Measurements from ENCODE around the gene FLNB. TPM values are rescaled to one million over a fixed set of nuclear protein-coding genes. Genes with fewer than 3 reads are reported as not detected.
A peak's percentile ranks its signal among the peaks of the same experiment; 100 is the strongest.

Gene FLNB
- total RNA-seq, 1 experiment from 2014 or later, result 83.4 TPM

DNA sequence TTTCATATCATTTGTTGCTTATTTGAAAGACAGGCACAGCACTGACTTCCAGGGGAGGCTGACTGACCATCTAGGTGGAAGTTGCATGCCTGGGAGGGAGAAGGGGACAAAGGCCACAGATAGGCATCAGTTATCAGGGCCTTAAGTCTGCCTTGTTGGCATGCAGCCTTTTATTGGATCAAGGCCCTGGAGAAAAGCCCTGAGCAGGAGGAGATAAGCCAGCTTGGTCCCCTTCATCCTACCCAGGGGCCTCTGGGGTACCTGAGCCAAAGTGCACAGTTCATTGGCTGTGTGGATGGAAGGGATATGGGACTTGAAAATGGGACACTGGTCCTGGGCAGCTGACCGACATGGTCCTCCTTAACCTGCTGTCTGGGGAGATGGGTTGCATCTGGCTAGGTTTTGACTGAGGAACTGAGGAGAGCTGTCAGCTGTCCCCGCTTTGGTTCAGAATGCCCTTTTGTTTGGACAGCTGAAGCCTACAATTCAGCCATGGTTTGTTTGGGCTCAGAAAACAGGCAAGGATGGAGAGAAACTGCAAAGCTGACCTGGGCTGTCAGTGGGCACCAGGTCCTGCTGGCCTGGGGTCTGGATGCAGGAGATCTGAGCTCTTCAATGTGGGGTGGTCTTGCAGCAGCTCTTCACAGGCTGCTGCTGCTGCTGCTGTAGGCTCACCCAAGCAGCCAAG is 60.0 kb downstream of the FLNB start:
- no peak overlapping the region for H3K27ac ChIP-seq (ENCODE audit: insufficient read length, low read depth, low read length)
- no peak overlapping the region for H2BK12ac ChIP-seq (ENCODE audit: insufficient read length, low read depth, low read length)
- H2BK5ac ChIP-seq (ENCODE audit: insufficient read length, low read length), result no peak overlapping the region
- Mint-ChIP-seq H3K27me3 (ENCODE audit: low read depth) (no peaks in the 10 kb centered on the region), H3K4me3 (no peak overlapping the region), H3K27ac (peak overlapping the region in 2 of 3 experiments; percentile 28 to 50; a peak in 3 of 7 replicates), H3K9me3 (no peaks in the 10 kb centered on the region), H3K36me3 (ENCODE audit: insufficient read depth in 1 of 3, low read depth in 3 of 3) (no peaks in the 10 kb centered on the region), H3K4me1 (peaks cover 38 to 44% of the 10 kb centered on the region in 2 experiments)
- H3K9me3 ChIP-seq (ENCODE audit: control insufficient read depth, low read depth, low read length), result no peaks in the 10 kb centered on the region
- H3K9ac ChIP-seq (ENCODE audit: extremely low read depth, insufficient read length, low read length), result no peak overlapping the region
- H4K20me1 ChIP-seq (ENCODE audit: control insufficient read depth, insufficient read depth, insufficient read length), result no peaks in the 10 kb centered on the region
- H3K79me1 ChIP-seq (ENCODE audit: insufficient read depth, low read depth, low read length, poor library complexity, severe bottlenecking), result no peaks in the 10 kb centered on the region
- no peak overlapping the region for H3K4ac ChIP-seq (ENCODE audit: low read depth, low read length)
- TF ChIP-seq, protein P1, sequence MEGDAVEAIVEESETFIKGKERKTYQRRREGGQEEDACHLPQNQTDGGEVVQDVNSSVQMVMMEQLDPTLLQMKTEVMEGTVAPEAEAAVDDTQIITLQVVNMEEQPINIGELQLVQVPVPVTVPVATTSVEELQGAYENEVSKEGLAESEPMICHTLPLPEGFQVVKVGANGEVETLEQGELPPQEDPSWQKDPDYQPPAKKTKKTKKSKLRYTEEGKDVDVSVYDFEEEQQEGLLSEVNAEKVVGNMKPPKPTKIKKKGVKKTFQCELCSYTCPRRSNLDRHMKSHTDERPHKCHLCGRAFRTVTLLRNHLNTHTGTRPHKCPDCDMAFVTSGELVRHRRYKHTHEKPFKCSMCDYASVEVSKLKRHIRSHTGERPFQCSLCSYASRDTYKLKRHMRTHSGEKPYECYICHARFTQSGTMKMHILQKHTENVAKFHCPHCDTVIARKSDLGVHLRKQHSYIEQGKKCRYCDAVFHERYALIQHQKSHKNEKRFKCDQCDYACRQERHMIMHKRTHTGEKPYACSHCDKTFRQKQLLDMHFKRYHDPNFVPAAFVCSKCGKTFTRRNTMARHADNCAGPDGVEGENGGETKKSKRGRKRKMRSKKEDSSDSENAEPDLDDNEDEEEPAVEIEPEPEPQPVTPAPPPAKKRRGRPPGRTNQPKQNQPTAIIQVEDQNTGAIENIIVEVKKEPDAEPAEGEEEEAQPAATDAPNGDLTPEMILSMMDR (conservative IDR thresholded peaks at IDR 0.05), result no peak
- H2BK120ac ChIP-seq (ENCODE audit: low read depth, low read length, poor library complexity, severe bottlenecking), result no peak overlapping the region
- no CpG with 5 or more reads among the region's 2 CpGs for WGBS (ENCODE audit: extremely low coverage, insufficient read length, low lambda C conversion rate)
- H3K4me1 ChIP-seq (ENCODE audit: insufficient read depth, low read length), result peaks cover 18% of the 10 kb centered on the region; the same call in 1 of the 2 replicates
- H3K4me2 ChIP-seq (ENCODE audit: insufficient read depth, insufficient read length, low read length), result no peak overlapping the region
- H4K91ac ChIP-seq (ENCODE audit: insufficient read length, low read depth, low read length), result no peak overlapping the region
- H3K14ac ChIP-seq (ENCODE audit: insufficient read depth, low read length), result peak overlapping the region; percentile 12; the same call in 1 of the 2 replicates
- H3K27me3 ChIP-seq (ENCODE audit: insufficient read depth, low read length), result no peaks in the 10 kb centered on the region
- H4K8ac ChIP-seq (replicated peaks; ENCODE audit: insufficient read length, low read depth, low read length), result no peak overlapping the region
- peaks cover 5% of the 10 kb centered on the region; the same call in 1 of the 2 replicates for H3K79me2 ChIP-seq (ENCODE audit: insufficient read depth, low read length)
- no peak overlapping the region for H3K18ac ChIP-seq (ENCODE audit: insufficient read length, low read depth, low read length)
- H3K23me2 ChIP-seq (ENCODE audit: insufficient read length, low read depth, low read length, poor library complexity, severe bottlenecking), result no peaks in the 10 kb centered on the region
- H2BK15ac ChIP-seq (ENCODE audit: low read depth, low read length), result no peak overlapping the region
- H2AK5ac ChIP-seq (ENCODE audit: insufficient read length, low read length), result no peak overlapping the region
- no peak overlapping the region for H3T11ph ChIP-seq (ENCODE audit: low read length)
- H2AFZ ChIP-seq (ENCODE audit: low read length), result no peak overlapping the region
- DNase-seq, result no peak
- H3K56ac ChIP-seq (ENCODE audit: insufficient read length, low read depth, low read length), result no peak overlapping the region
- H4K5ac ChIP-seq (ENCODE audit: insufficient read length, low read depth, low read length), result no peak overlapping the region
- H3K23ac ChIP-seq (ENCODE audit: insufficient read length, low read depth, low read length), result no peak overlapping the region
- no peak overlapping the region for H2BK20ac ChIP-seq (ENCODE audit: low read depth, low read length, poor library complexity, severe bottlenecking)

Data from H9 (cell line).